GM23338 (cell line): ENCODE results near the gene NUP153. TPM values are rescaled to one million over a fixed set of nuclear protein-coding genes. Genes with fewer than 3 reads are reported as not detected.

Experiments
- ATAC-seq: fragments of 200-7000 bp; cut with Tn5 transposase; 3 replicates; pipeline ENCODE4 v1.9.1; 2020
- DNase-seq: peaks from one replicate; pipeline ENCODE4 v3.0.0-alpha.2; 2015; ENCODE audit warnings: low spot score
- H2AFZ ChIP-seq: fragments of 200-600 bp; sonication (generic); 2 replicates; pipeline ENCODE4 v1.8.0; 2016; ENCODE audit warnings: antibody characterized with exemption, mild to moderate bottlenecking, moderate library complexity
- H3F3A ChIP-seq: fragments of 200-600 bp; sonication (generic); replicated peaks from 2 replicates; pipeline ENCODE4 v1.8.0; 2017; ENCODE audit warnings: antibody characterized with exemption, mixed run types, low read depth
- H3K27ac ChIP-seq: fragments of 200-600 bp; sonication (generic); 2 replicates; pipeline ENCODE4 v1.6.1; 2016; ENCODE audit warnings: low read depth
- H3K27me3 ChIP-seq: fragments of 200-600 bp; sonication (generic); 2 replicates; pipeline ENCODE4 v1.8.0; 2016; ENCODE audit warnings: mild to moderate bottlenecking, mixed run types, moderate library complexity; ENCODE audit not compliant: insufficient read depth
- H3K36me3 ChIP-seq: fragments of 200-600 bp; sonication (generic); 2 replicates; pipeline ENCODE4 v1.8.0; 2016; ENCODE audit warnings: mild to moderate bottlenecking; ENCODE audit not compliant: insufficient read depth
- H3K4me1 ChIP-seq: fragments of 200-600 bp; sonication (generic); 2 replicates; pipeline ENCODE4 v1.8.0; 2016; ENCODE audit warnings: mild to moderate bottlenecking, moderate library complexity; ENCODE audit not compliant: insufficient read depth
- H3K4me2 ChIP-seq: fragments of 200-600 bp; sonication (generic); 2 replicates; pipeline ENCODE4 v1.7.1; 2017; ENCODE audit warnings: mixed run types
- H3K4me3 ChIP-seq: fragments of 200-600 bp; sonication (generic); 2 replicates; pipeline ENCODE4 v1.6.1; 2016; ENCODE audit warnings: mixed run types
- H3K79me2 ChIP-seq: fragments of 200-600 bp; sonication (generic); replicated peaks from 2 replicates; pipeline ENCODE4 v1.8.0; 2017; ENCODE audit warnings: mild to moderate bottlenecking; ENCODE audit not compliant: insufficient read depth
- H3K9me2 ChIP-seq: fragments of 200-600 bp; sonication (generic); 2 replicates; pipeline ENCODE4 v1.8.0; 2017; ENCODE audit not compliant: insufficient read depth
- H4K20me1 ChIP-seq: fragments of 200-600 bp; sonication (generic); replicated peaks from 2 replicates; pipeline ENCODE4 v1.8.0; 2017; ENCODE audit warnings: mild to moderate bottlenecking; ENCODE audit not compliant: insufficient read depth
- H3K27ac Mint-ChIP-seq: 2 replicates; pipeline ENCODE4 v1.8.0; 2020; ENCODE audit warnings: inconsistent platforms, mild to moderate bottlenecking, moderate library complexity, mixed read lengths
- H3K27me3 Mint-ChIP-seq: 3 replicates; pipeline ENCODE4 v1.8.0; 2022; ENCODE audit warnings: low read depth, mild to moderate bottlenecking, moderate library complexity, mixed read lengths, inconsistent platforms; ENCODE audit not compliant: insufficient read depth, poor library complexity
- H3K36me3 Mint-ChIP-seq: 3 replicates; pipeline ENCODE4 v1.8.0; 2021; ENCODE audit warnings: low read depth, mild to moderate bottlenecking, inconsistent platforms, moderate library complexity, mixed read lengths
- H3K4me1 Mint-ChIP-seq: 3 replicates; pipeline ENCODE4 v1.8.0; 2020; ENCODE audit warnings: mild to moderate bottlenecking, inconsistent platforms, mixed read lengths
- H3K4me3 Mint-ChIP-seq: 3 replicates; pipeline ENCODE4 v1.8.0; 2021; ENCODE audit warnings: moderate library complexity, mild to moderate bottlenecking, inconsistent platforms, mixed read lengths
- H3K9me3 Mint-ChIP-seq: 3 replicates; pipeline ENCODE4 v1.8.0; 2020; ENCODE audit warnings: moderate library complexity, mild to moderate bottlenecking, inconsistent platforms, mixed read lengths
- EZH2 ChIP-seq: fragments of 200-600 bp; sonication (generic); IDR thresholded peaks from one replicate; pipeline ENCODE4 v1.8.0; 2017; ENCODE audit warnings: antibody characterized with exemption, mild to moderate bottlenecking, low read depth; ENCODE audit not compliant: unreplicated experiment
- EZH2phosphoT487 ChIP-seq: fragments of 200-600 bp; sonication (generic); IDR thresholded peaks from one replicate; pipeline ENCODE4 v1.8.1; 2018; ENCODE audit warnings: antibody characterized with exemption; ENCODE audit not compliant: unreplicated experiment
- NANOG ChIP-seq: IDR thresholded peaks from 2 replicates; pipeline ENCODE4 v1.6.1; 2016; ENCODE audit warnings: antibody characterized with exemption, borderline replicate concordance
- POLR2AphosphoS5 ChIP-seq: IDR thresholded peaks from 2 replicates; pipeline ENCODE4 v1.6.1; 2016; ENCODE audit warnings: antibody characterized with exemption, low read depth
- STAT1 ChIP-seq: IDR thresholded peaks from one replicate; pipeline ENCODE4 v1.6.1; 2016; ENCODE audit warnings: antibody characterized with exemption; ENCODE audit not compliant: unreplicated experiment
- ZNF114 ChIP-seq: fragments of 250-450 bp; sonication (Bioruptor Pico); IDR thresholded peaks from 2 replicates; pipeline ENCODE4 v1.5.0; 2020; ENCODE audit warnings: mild to moderate bottlenecking, moderate library complexity
- ZNF331 ChIP-seq: fragments of 250-450 bp; sonication (Bioruptor Pico); IDR thresholded peaks from 2 replicates; pipeline ENCODE4 v1.5.0; 2020; ENCODE audit warnings: low read depth, mild to moderate bottlenecking, moderate library complexity
- polyA plus RNA-seq: library from polyadenylated mRNA; unstranded; fragments of >200 nt; fragmentation: Nextera tagmentation; extraction: Ambion mirVana; gene quantifications from 2 replicates; pipeline ENCODE4 v1.2.1, GENCODE V29; 2016
- total RNA-seq: library from RNA; depleted of rRNA; stranded (reverse); fragments of >200 nt; shearing (Covaris generic); gene quantifications from 2 replicates; pipeline ENCODE4 v1.2.3, GENCODE V29; 2014
- TF ChIP-seq, protein P1 (sequence below), 2 experiments: fragments of 200-600 bp in 1 of 2; sonication (generic) in 1 of 2; conservative IDR thresholded peaks; 2 replicates each; pipeline versions ENCODE4 v1.5.1 to v1.6.1; 2016 to 2017; ENCODE audit warnings: antibody characterized with exemption in 2 of 2, low read depth in 2 of 2, mild to moderate bottlenecking in 2 of 2, moderate library complexity in 1 of 2
- TF ChIP-seq, protein P2 (sequence below): IDR thresholded peaks from one replicate; pipeline ENCODE4 v1.6.1; 2018; ENCODE audit warnings: antibody characterized with exemption; ENCODE audit not compliant: unreplicated experiment
- TF ChIP-seq, protein P3 (sequence below): fragments of 250-450 bp; sonication (Bioruptor Pico); IDR thresholded peaks from 2 replicates; pipeline ENCODE4 v1.5.0; 2020; ENCODE audit warnings: mild to moderate bottlenecking, moderate library complexity

Gene NUP153
- total and polyA plus RNA-seq, 2 experiments from 2014 or later = 23.8 to 88.4 TPM

DNA sequence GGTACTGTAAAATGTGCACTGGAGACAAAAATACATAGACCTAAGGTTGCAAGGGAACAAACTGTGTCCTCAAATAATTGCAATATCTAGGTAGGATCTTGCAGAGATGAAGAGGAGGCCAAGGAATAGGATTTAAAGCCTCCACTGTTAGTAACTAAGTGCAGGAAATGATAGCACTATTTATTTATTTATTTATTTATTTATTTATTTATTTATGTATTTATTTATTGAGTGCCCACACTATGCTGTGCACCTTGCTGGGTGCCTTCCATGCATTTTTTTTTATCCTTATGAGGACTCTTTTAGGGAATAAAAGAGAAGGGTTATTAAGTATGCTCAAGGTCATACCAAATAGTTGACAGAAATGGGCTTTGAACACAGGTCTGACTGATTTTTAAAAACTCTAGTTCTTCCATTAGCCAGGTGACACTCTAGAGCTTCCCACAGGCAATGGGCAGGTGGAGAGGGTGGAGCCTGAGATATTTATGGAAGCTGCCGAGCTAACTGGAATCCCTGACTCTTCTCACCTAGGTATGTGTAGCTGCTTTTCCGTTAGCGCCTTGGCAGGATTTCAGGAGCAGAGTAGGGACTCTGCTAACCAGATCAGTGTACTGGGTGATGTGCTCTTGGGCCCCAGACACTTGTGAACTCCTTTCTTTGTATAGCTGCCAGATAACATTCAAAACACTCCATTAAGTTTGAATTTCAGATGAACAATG lies 12.8 kb upstream of the NUP153 start (continued):
- TF ChIP-seq ZNF114 (CRISPR knock-in tag) (no peak), NANOG (no peak)
- TF ChIP-seq, protein P1, sequence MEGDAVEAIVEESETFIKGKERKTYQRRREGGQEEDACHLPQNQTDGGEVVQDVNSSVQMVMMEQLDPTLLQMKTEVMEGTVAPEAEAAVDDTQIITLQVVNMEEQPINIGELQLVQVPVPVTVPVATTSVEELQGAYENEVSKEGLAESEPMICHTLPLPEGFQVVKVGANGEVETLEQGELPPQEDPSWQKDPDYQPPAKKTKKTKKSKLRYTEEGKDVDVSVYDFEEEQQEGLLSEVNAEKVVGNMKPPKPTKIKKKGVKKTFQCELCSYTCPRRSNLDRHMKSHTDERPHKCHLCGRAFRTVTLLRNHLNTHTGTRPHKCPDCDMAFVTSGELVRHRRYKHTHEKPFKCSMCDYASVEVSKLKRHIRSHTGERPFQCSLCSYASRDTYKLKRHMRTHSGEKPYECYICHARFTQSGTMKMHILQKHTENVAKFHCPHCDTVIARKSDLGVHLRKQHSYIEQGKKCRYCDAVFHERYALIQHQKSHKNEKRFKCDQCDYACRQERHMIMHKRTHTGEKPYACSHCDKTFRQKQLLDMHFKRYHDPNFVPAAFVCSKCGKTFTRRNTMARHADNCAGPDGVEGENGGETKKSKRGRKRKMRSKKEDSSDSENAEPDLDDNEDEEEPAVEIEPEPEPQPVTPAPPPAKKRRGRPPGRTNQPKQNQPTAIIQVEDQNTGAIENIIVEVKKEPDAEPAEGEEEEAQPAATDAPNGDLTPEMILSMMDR (conservative IDR thresholded peaks at IDR 0.05; ENCODE audit: low read depth in 2 of 2) = no peak

DNA sequence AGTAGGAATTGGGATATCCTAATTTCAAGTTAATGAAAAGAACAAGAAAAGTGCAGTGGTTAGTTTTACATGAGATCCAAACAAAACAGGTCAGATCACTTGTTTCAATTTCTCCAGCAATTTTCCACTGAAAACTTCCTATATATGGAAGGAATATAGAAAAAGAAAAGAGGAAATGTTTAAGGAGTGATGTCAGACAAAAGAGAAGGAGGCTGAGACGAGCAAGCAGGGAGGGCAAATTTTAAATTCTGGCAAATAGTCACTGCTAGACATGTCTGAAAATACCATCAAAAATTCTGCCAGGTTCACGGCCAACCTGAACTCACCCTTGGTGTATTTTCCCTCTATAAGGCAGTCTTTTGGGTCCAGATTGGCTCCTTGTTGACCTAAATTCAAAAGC lies 9.5 kb upstream of the NUP153 start:
- no peak overlapping the region for H2AFZ ChIP-seq
- no peak overlapping the region for H3K27ac Mint-ChIP-seq
- no peaks in the 10 kb centered on the region for H3K9me3 Mint-ChIP-seq
- peaks cover 5% of the 10 kb centered on the region; the same call in 1 of the 2 replicates for H3K4me1 ChIP-seq
- H3K4me2 ChIP-seq = no peak overlapping the region
- no peaks in the 10 kb centered on the region for H4K20me1 ChIP-seq
- no peaks in the 10 kb centered on the region for H3K79me2 ChIP-seq
- no peak for DNase-seq
- no peaks in the 10 kb centered on the region for H3K36me3 ChIP-seq
- no peak overlapping the region for H3K4me3 Mint-ChIP-seq
- H3K27me3 ChIP-seq = no peaks in the 10 kb centered on the region
- no peaks in the 10 kb centered on the region for H3K9me2 ChIP-seq
- peaks cover 8% of the 10 kb centered on the region for H3K4me1 Mint-ChIP-seq
- H3K4me3 ChIP-seq = no peak overlapping the region
- ATAC-seq = no peak
- H3K27ac ChIP-seq = no peak overlapping the region
- no peaks in the 10 kb centered on the region for H3F3A ChIP-seq
- peaks cover 3% of the 10 kb centered on the region for H3K27me3 Mint-ChIP-seq
- no peaks in the 10 kb centered on the region for H3K36me3 Mint-ChIP-seq
- TF ChIP-seq, protein P1 (conservative IDR thresholded peaks at IDR 0.05; ENCODE audit: low read depth in 2 of 2) = no peak
- no peak for TF ChIP-seq NANOG
- TF ChIP-seq EZH2 = no peak
- no peak for TF ChIP-seq ZNF331 (CRISPR knock-in tag)
- no peak for TF ChIP-seq ZNF114 (CRISPR knock-in tag)
- TF ChIP-seq, protein P2, sequence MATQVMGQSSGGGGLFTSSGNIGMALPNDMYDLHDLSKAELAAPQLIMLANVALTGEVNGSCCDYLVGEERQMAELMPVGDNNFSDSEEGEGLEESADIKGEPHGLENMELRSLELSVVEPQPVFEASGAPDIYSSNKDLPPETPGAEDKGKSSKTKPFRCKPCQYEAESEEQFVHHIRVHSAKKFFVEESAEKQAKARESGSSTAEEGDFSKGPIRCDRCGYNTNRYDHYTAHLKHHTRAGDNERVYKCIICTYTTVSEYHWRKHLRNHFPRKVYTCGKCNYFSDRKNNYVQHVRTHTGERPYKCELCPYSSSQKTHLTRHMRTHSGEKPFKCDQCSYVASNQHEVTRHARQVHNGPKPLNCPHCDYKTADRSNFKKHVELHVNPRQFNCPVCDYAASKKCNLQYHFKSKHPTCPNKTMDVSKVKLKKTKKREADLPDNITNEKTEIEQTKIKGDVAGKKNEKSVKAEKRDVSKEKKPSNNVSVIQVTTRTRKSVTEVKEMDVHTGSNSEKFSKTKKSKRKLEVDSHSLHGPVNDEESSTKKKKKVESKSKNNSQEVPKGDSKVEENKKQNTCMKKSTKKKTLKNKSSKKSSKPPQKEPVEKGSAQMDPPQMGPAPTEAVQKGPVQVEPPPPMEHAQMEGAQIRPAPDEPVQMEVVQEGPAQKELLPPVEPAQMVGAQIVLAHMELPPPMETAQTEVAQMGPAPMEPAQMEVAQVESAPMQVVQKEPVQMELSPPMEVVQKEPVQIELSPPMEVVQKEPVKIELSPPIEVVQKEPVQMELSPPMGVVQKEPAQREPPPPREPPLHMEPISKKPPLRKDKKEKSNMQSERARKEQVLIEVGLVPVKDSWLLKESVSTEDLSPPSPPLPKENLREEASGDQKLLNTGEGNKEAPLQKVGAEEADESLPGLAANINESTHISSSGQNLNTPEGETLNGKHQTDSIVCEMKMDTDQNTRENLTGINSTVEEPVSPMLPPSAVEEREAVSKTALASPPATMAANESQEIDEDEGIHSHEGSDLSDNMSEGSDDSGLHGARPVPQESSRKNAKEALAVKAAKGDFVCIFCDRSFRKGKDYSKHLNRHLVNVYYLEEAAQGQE = no peak
- no peak for TF ChIP-seq EZH2phosphoT487
- TF ChIP-seq, protein P3, sequence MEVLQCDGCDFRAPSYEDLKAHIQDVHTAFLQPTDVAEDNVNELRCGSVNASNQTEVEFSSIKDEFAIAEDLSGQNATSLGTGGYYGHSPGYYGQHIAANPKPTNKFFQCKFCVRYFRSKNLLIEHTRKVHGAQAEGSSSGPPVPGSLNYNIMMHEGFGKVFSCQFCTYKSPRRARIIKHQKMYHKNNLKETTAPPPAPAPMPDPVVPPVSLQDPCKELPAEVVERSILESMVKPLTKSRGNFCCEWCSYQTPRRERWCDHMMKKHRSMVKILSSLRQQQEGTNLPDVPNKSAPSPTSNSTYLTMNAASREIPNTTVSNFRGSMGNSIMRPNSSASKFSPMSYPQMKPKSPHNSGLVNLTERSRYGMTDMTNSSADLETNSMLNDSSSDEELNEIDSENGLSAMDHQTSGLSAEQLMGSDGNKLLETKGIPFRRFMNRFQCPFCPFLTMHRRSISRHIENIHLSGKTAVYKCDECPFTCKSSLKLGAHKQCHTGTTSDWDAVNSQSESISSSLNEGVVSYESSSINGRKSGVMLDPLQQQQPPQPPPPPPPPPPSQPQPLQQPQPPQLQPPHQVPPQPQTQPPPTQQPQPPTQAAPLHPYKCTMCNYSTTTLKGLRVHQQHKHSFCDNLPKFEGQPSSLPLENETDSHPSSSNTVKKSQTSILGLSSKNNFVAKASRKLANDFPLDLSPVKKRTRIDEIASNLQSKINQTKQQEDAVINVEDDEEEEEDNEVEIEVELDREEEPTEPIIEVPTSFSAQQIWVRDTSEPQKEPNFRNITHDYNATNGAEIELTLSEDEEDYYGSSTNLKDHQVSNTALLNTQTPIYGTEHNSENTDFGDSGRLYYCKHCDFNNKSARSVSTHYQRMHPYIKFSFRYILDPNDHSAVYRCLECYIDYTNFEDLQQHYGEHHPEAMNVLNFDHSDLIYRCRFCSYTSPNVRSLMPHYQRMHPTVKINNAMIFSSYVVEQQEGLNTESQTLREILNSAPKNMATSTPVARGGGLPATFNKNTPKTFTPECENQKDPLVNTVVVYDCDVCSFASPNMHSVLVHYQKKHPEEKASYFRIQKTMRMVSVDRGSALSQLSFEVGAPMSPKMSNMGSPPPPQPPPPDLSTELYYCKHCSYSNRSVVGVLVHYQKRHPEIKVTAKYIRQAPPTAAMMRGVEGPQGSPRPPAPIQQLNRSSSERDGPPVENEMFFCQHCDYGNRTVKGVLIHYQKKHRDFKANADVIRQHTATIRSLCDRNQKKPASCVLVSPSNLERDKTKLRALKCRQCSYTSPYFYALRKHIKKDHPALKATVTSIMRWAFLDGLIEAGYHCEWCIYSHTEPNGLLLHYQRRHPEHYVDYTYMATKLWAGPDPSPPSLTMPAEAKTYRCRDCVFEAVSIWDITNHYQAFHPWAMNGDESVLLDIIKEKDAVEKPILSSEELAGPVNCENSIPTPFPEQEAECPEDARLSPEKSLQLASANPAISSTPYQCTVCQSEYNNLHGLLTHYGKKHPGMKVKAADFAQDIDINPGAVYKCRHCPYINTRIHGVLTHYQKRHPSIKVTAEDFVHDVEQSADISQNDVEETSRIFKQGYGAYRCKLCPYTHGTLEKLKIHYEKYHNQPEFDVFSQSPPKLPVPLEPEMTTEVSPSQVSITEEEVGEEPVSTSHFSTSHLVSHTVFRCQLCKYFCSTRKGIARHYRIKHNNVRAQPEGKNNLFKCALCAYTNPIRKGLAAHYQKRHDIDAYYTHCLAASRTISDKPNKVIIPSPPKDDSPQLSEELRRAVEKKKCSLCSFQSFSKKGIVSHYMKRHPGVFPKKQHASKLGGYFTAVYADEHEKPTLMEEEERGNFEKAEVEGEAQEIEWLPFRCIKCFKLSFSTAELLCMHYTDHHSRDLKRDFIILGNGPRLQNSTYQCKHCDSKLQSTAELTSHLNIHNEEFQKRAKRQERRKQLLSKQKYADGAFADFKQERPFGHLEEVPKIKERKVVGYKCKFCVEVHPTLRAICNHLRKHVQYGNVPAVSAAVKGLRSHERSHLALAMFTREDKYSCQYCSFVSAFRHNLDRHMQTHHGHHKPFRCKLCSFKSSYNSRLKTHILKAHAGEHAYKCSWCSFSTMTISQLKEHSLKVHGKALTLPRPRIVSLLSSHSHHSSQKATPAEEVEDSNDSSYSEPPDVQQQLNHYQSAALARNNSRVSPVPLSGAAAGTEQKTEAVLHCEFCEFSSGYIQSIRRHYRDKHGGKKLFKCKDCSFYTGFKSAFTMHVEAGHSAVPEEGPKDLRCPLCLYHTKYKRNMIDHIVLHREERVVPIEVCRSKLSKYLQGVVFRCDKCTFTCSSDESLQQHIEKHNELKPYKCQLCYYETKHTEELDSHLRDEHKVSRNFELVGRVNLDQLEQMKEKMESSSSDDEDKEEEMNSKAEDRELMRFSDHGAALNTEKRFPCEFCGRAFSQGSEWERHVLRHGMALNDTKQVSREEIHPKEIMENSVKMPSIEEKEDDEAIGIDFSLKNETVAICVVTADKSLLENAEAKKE (CRISPR knock-in tag) = no peak
- TF ChIP-seq STAT1 = no peak
- no peak for TF ChIP-seq POLR2AphosphoS5
